GM12892 (cell line): ENCODE measurements around the gene FKBP9.
A peak's percentile ranks its signal among the peaks of the same experiment; 100 is the strongest.
"Not testable (repeated sequence)": the region's sequence is repeated elsewhere in the genome, so short reads cannot be mapped to it uniquely, and the experiment has no call there.

Experiments
- DNase-seq: peaks from one replicate; pipeline ENCODE4 v3.0.0; 2011; ENCODE audit not compliant: insufficient read length
- FAIRE-seq: peaks from 2 replicates; lab custom pipeline; 2011; peaks lifted over from hg19 to GRCh38; lab: Jason Lieb, UNC
- POLR2A ChIP-seq: IDR thresholded peaks from 2 replicates; pipeline ENCODE4 v1.6.1; 2011; ENCODE audit warnings: low read depth, low read length, control low read depth
- POLR2AphosphoS5 ChIP-seq: IDR thresholded peaks from 2 replicates; pipeline ENCODE4 v1.6.1; 2011; ENCODE audit warnings: low read depth, low read length, control low read depth
- TAF1 ChIP-seq: IDR thresholded peaks from 2 replicates; pipeline ENCODE4 v1.6.1; 2011; ENCODE audit warnings: low read depth, mild to moderate bottlenecking, control low read depth, low read length, borderline replicate concordance

The FKBP9 gene

GRCh38 chr7:32977159-32977558 lies 19.9 kb downstream of the FKBP9 start:
- DNase-seq, FAIRE-seq: not testable (repeated sequence)

- not testable (repeated sequence) for DNase-seq, FAIRE-seq
Measured at GRCh38 chr7:32979246-32979645, 22.0 kb downstream of the FKBP9 start.

- FAIRE-seq, DNase-seq: not testable (repeated sequence)
Measured at GRCh38 chr7:32979902-32980301, 22.7 kb downstream of the FKBP9 start.

GRCh38 chr7:32988148-32988547 lies 30.9 kb downstream of the FKBP9 start:
- DNase-seq, FAIRE-seq: not testable (repeated sequence)

- DNase-seq, FAIRE-seq: not testable (repeated sequence)
Measured at GRCh38 chr7:32991068-32991585, 33.9 kb downstream of the FKBP9 start.

GRCh38 chr7:32991975-32992700 lies 34.9 kb downstream of the FKBP9 start:
- DNase-seq, FAIRE-seq: not testable (repeated sequence)

GRCh38 chr7:32992750-32993149 lies 35.5 kb downstream of the FKBP9 start:
- FAIRE-seq, result peak; percentile 33
- not testable (repeated sequence) for DNase-seq

GRCh38 chr7:32997956-32998355 lies 40.7 kb downstream of the FKBP9 start:
- DNase-seq, FAIRE-seq: not testable (repeated sequence)

GRCh38 chr7:32998361-32999171 lies 41.3 kb downstream of the FKBP9 start:
- FAIRE-seq, DNase-seq: not testable (repeated sequence)

GRCh38 chr7:32999380-32999779 lies 42.1 kb downstream of the FKBP9 start:
- FAIRE-seq, DNase-seq: not testable (repeated sequence)

- not testable (repeated sequence) for FAIRE-seq
Measured at GRCh38 chr7:33003111-33003510, 45.9 kb downstream of the FKBP9 start.

GRCh38 chr7:33004104-33004616 lies 46.9 kb downstream of the FKBP9 start:
- FAIRE-seq, DNase-seq: not testable (repeated sequence)

More at GRCh38 chr7:33003111-33003510, 45.9 kb downstream of the FKBP9 start:
- not testable (repeated sequence) for DNase-seq

GRCh38 chr7:33005193-33005592 lies 48.0 kb downstream of the FKBP9 start:
- not testable (repeated sequence) for DNase-seq, FAIRE-seq

GRCh38 chr7:33005690-33006089 lies 48.5 kb downstream of the FKBP9 start:
- not testable (repeated sequence) for DNase-seq, FAIRE-seq

- TF ChIP-seq TAF1, result no peak
- no peak for TF ChIP-seq POLR2A
- TF ChIP-seq POLR2AphosphoS5, result no peak
- DNase-seq, result no peak
- FAIRE-seq, result no peak
Measured at GRCh38 chr7:33009734-33010133, 52.5 kb downstream of the FKBP9 start.
